Panc1 (cell line): ENCODE results near the gene ZNF552. TPM values are rescaled to one million over a fixed set of nuclear protein-coding genes. Genes with fewer than 3 reads are reported as not detected.

Experiments
- ATAC-seq: fragments of 200-7000 bp; cut with Tn5 transposase; 2 replicates; pipeline ENCODE4 v1.9.1; 2020; ENCODE audit warnings: mild to moderate bottlenecking, moderate library complexity
- BruUV-seq: library from RNA; stranded (reverse); fragments of 400-500 nt; replicated peaks from 2 replicates; lab custom pipeline; 2021; lab: Mats Ljungman, UMichigan
- CTCF ChIA-PET: fragments of 300-600 bp; sonication (Branson Sonifier 250); formaldehyde crosslinking; loops from one replicate; lab custom pipeline; 2022; ENCODE audit warnings: antibody characterized with exemption; lab: Charles Lee
- POLR2A ChIA-PET: fragments of 300-600 bp; sonication (Branson Sonifier 250); formaldehyde crosslinking; loops from one replicate; lab custom pipeline; 2022; ENCODE audit warnings: antibody characterized with exemption; lab: Charles Lee
- DNase-seq: peaks from one replicate; pipeline ENCODE4 v3.0.0-alpha.2; 2010; ENCODE audit warnings: low read depth, low spot score
- H3K27ac ChIP-seq: 2 replicates; pipeline ENCODE4 v1.5.1; 2011; ENCODE audit warnings: mild to moderate bottlenecking, low read length, inconsistent platforms
- H3K27me3 ChIP-seq: fragments of 200-500 bp; sonication (Bioruptor generic); 2 replicates; pipeline ENCODE4 v1.6.0; 2014; ENCODE audit warnings: low read length, inconsistent platforms; ENCODE audit not compliant: control insufficient read depth, insufficient read depth
- H3K36me3 ChIP-seq: fragments of 200-500 bp; sonication (Bioruptor generic); 2 replicates; pipeline ENCODE4 v1.5.1; 2014; ENCODE audit warnings: inconsistent platforms, mild to moderate bottlenecking, low read length, moderate library complexity; ENCODE audit not compliant: control insufficient read depth, insufficient read depth
- H3K4me1 ChIP-seq: 2 replicates; pipeline ENCODE4 v1.5.1; 2011; ENCODE audit warnings: inconsistent platforms, mild to moderate bottlenecking, low read length, moderate library complexity; ENCODE audit not compliant: control insufficient read depth, insufficient read depth
- H3K4me3 ChIP-seq, 2 experiments: 2 replicates each; pipeline ENCODE4 v1.5.1; 2011 to 2012; ENCODE audit warnings: low read depth in 2 of 2, low read length in 2 of 2, mild to moderate bottlenecking in 2 of 2, inconsistent platforms in 1 of 2, moderate library complexity in 1 of 2
- H3K9me3 ChIP-seq: fragments of 200-500 bp; sonication (Bioruptor generic); 2 replicates; pipeline ENCODE4 v1.5.1; 2014; ENCODE audit warnings: low read depth, mild to moderate bottlenecking, inconsistent platforms, low read length, moderate library complexity; ENCODE audit not compliant: control insufficient read depth, insufficient read depth
- POLR2AphosphoS5 ChIP-seq: IDR thresholded peaks from 2 replicates; pipeline ENCODE4 v1.6.1; 2012; ENCODE audit warnings: mild to moderate bottlenecking, low read depth, low read length, moderate library complexity
- REST ChIP-seq, 2 experiments: IDR thresholded peaks; 2 replicates each; pipeline ENCODE4 v1.6.1; 2011 to 2012; ENCODE audit warnings: low read depth in 2 of 2, control low read depth in 1 of 2, low read length in 1 of 2, mild to moderate bottlenecking in 1 of 2, moderate library complexity in 1 of 2; ENCODE audit not compliant: insufficient read depth in 1 of 2
- SIN3A ChIP-seq: IDR thresholded peaks from 2 replicates; pipeline ENCODE4 v1.6.1; 2012; ENCODE audit warnings: low read depth, mild to moderate bottlenecking, low read length, moderate library complexity, borderline replicate concordance; ENCODE audit not compliant: insufficient read depth
- TCF7L2 ChIP-seq: IDR thresholded peaks from 2 replicates; pipeline ENCODE4 v1.6.1; 2011; ENCODE audit warnings: mild to moderate bottlenecking, low read depth, low read length, inconsistent platforms
- in situ Hi-C: cut with HindIII; loops from 2 replicates; pipeline ENCODE4 v1.10.0; 2016; ENCODE audit warnings: low sequenced_read_pairs, low pct_unique_long_range_greater_than_20kb
- intact Hi-C: fragments of 100-400 bp; cut with micrococcal nuclease; formaldehyde crosslinking; loops from one replicate; pipeline ENCODE4 v1.10.0; 2022; ENCODE audit not compliant: unreplicated experiment
- total RNA-seq: library from RNA; stranded (reverse); gene quantifications from one replicate; pipeline ENCODE4 v1.2.1, GENCODE V29; 2021; ENCODE audit not compliant: unreplicated experiment
- TF ChIP-seq, protein P1 (sequence below): fragments of 450-650 bp; IDR thresholded peaks from 2 replicates; pipeline ENCODE4 v1.5.1; 2017; ENCODE audit warnings: mild to moderate bottlenecking

The ZNF552 gene
- total RNA-seq, 1 experiment from 2014 or later = 7.5 TPM

GRCh38 chr19:57830071-57830602, 15.4 kb upstream of the ZNF552 start, which contains the start of gene ZNF587B:
TSS of gene ZNF587B (plus strand) at chr19:57830299. CDS start at chr19:57830529, 230 bp downstream.
- in situ Hi-C loops (no loop called here), intact Hi-C loops (no loop called here)
- no peaks in the 10 kb centered on the region for H3K27me3 ChIP-seq
- TF ChIP-seq REST (IDR thresholded peaks at IDR 0.05; ENCODE audit: insufficient read depth in 1 of 2, low read depth in 2 of 2, low read length in 1 of 2) = no peak
- TF ChIP-seq, protein P1, sequence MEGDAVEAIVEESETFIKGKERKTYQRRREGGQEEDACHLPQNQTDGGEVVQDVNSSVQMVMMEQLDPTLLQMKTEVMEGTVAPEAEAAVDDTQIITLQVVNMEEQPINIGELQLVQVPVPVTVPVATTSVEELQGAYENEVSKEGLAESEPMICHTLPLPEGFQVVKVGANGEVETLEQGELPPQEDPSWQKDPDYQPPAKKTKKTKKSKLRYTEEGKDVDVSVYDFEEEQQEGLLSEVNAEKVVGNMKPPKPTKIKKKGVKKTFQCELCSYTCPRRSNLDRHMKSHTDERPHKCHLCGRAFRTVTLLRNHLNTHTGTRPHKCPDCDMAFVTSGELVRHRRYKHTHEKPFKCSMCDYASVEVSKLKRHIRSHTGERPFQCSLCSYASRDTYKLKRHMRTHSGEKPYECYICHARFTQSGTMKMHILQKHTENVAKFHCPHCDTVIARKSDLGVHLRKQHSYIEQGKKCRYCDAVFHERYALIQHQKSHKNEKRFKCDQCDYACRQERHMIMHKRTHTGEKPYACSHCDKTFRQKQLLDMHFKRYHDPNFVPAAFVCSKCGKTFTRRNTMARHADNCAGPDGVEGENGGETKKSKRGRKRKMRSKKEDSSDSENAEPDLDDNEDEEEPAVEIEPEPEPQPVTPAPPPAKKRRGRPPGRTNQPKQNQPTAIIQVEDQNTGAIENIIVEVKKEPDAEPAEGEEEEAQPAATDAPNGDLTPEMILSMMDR = peak; percentile 81
- CTCF ChIA-PET = no interaction called here
- BruUV-seq = no TSS peak
- POLR2A ChIA-PET = no interaction called here
- H3K4me3 ChIP-seq = no peak within 1 kb of the TSS
- no peak within 1 kb of the TSS for H3K27ac ChIP-seq
- no peaks in the 10 kb centered on the region for H3K36me3 ChIP-seq
- H3K9me3 ChIP-seq = no peaks in the 10 kb centered on the region
- ATAC-seq = peak; percentile 71
- no peak for DNase-seq
- no peaks in the 10 kb centered on the region for H3K4me1 ChIP-seq

DNA sequence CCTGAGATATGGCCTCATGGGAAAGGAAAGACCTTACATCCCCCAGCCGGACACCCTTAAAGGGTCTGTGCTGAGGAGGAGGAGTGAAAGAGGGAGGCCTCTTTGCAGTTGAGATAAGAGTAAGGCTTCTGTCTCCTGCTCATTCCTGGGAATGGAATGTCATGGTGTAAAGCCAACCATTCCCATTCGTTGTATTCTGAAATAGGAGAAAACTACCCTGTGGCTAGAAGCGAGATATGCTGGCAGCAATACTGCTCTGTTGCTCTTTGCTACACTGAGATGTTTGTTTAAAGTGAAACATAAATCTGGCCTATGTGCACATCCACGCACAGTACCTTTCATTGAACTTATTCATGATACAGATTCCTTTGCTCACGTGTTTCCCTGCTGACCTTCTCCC, 14.6 kb upstream of the ZNF552 start:
- H3K27me3 ChIP-seq = no peaks in the 10 kb centered on the region
- CTCF ChIA-PET = no interaction called here
- POLR2A ChIA-PET = interaction anchor here (1.5 kb wide), 1 partner anchor 10 kb away, joined by 3 read pairs; no protein-coding TSS in a partner anchor
- in situ Hi-C loops (no loop called here), intact Hi-C loops (no loop called here)
- H3K4me3 ChIP-seq = no peak overlapping the region
- no peaks in the 10 kb centered on the region for H3K4me1 ChIP-seq
- TF ChIP-seq, protein P1 = no peak
- TF ChIP-seq SIN3A (no peak), REST (IDR thresholded peaks at IDR 0.05; ENCODE audit: insufficient read depth in 1 of 2, low read depth in 2 of 2, low read length in 1 of 2) (no peak), POLR2AphosphoS5 (no peak), TCF7L2 (no peak)
- H3K9me3 ChIP-seq = no peaks in the 10 kb centered on the region
- no TSS peak for BruUV-seq
- no peak for DNase-seq
- ATAC-seq = no peak
- no peaks in the 10 kb centered on the region for H3K36me3 ChIP-seq
- no peak overlapping the region for H3K27ac ChIP-seq
